Left cardiac atrium (tissue), 4 donors: Measurements from ENCODE around the gene INPP4B. TPM values are rescaled to one million over a fixed set of nuclear protein-coding genes. Genes with fewer than 3 reads are reported as not detected.

Experiments used
- ATAC-seq, 2 donors: fragments of 200-7000 bp; cut with Tn5 transposase; one replicate each; pipeline ENCODE4 v1.9.1; 2020; ENCODE audit warnings: mild to moderate bottlenecking in 2 of 2, moderate library complexity in 2 of 2
- DNase-seq: peaks from one replicate; pipeline ENCODE4 v3.0.0-alpha.2; 2020
- intact Hi-C, 2 donors: fragments of 100-400 bp; cut with DNase I; formaldehyde crosslinking; loops; one replicate each; pipeline versions ENCODE4 v1.14.1 to v1.15.1; 2022 to 2023
- long read RNA-seq: library from polyadenylated mRNA; unstranded; transcript quantifications from one replicate; pipeline ENCODE4 v2.0.0, GENCODE V29; 2021
- total RNA-seq, 2 donors: library from RNA; stranded (reverse); fragmentation: NEBNext Ultra II Directional; extraction: Animal tissue kit (Norgen Biotek cat#: 25700); gene quantifications; one replicate each; pipeline ENCODE4 v1.2.1, GENCODE V29; 2021
- donor health status: DM: no; HTN: yes; CAD: no.
- donor health status: DM: no; HTN: yes; CAD: no; lungs with severe emphysema.
- donor health status: DM: yes; HTN: yes; CAD: no.
- donor health status: Dilated cardiomyopathy.

The INPP4B gene
- total RNA-seq = 10 to 100 TPM in 1 of 2 donors, 1 to 10 TPM in 1; 9.0 to 11.0 TPM
- long read RNA-seq, partial matches to known transcripts = 4 of 9 reads
- long read RNA-seq, other reads (novel, unspliced or antisense) = 3 of 9 reads

- peak; percentile 83 to 91 for ATAC-seq
- intact Hi-C loops = loop anchor here in 1 of 2 donors (10.0 kb wide), 2 partner anchors 501 to 1691 kb away; no protein-coding TSS in a partner anchor
- peak; percentile 53 for DNase-seq
Measured at GRCh38 chr4:142846108-142846728, at the start of gene INPP4B. Gene INPP4B, minus strand, starts transcription at chr4:142846301.

- no peak for ATAC-seq
- DNase-seq = no peak
- intact Hi-C loops = no loop called here
Measured at GRCh38 chr4:142893012-142893411, 46.9 kb upstream of the INPP4B start.

- ATAC-seq = no peak
- intact Hi-C loops = loop anchor here in 1 of 2 donors (5.0 to 10.0 kb wide), 2 partner anchors 141 to 298 kb away; partner anchors contain the start of gene USP38
- no peak for DNase-seq
Measured at GRCh38 chr4:142886566-142886965, 40.5 kb upstream of the INPP4B start.

- DNase-seq = no peak
- intact Hi-C loops = loop anchor here (5.0 to 10.0 kb wide), 2 partner anchors 139 to 302 kb away; partner anchors contain the start of gene USP38 (in 1 of the 2)
- no peak for ATAC-seq
Measured at GRCh38 chr4:142883040-142883832, 37.1 kb upstream of the INPP4B start.

GRCh38 chr4:142882159-142882558 is 36.1 kb upstream of the INPP4B start:
- DNase-seq (no peak), ATAC-seq (no peak)
- intact Hi-C loops = loop anchor here (5.0 to 10.0 kb wide), 2 partner anchors 140 to 303 kb away; partner anchors contain the start of gene USP38 (in 1 of the 2)

- DNase-seq (no peak), ATAC-seq (no peak)
- intact Hi-C loops = loop anchor here (5.0 to 10.0 kb wide), 2 partner anchors 141 to 303 kb away; partner anchors contain the start of gene USP38 (in 1 of the 2)
Measured at GRCh38 chr4:142881331-142881730, 35.2 kb upstream of the INPP4B start.

- no peak for ATAC-seq
- DNase-seq = no peak
- intact Hi-C loops = no loop called here
Measured at GRCh38 chr4:142875117-142875516, 29.0 kb upstream of the INPP4B start.

GRCh38 chr4:142874684-142875083 is 28.6 kb upstream of the INPP4B start:
- DNase-seq = no peak
- no peak for ATAC-seq
- intact Hi-C loops = no loop called here

GRCh38 chr4:142866685-142867084 is 20.6 kb upstream of the INPP4B start:
- DNase-seq (no peak), ATAC-seq (no peak)
- intact Hi-C loops = no loop called here

GRCh38 chr4:142861351-142861750 is 15.2 kb upstream of the INPP4B start:
- no peak for ATAC-seq
- intact Hi-C loops = no loop called here
- no peak for DNase-seq

GRCh38 chr4:142858965-142859364 is 12.9 kb upstream of the INPP4B start:
- DNase-seq (no peak), ATAC-seq (peak in 1 of 2 donors; percentile 67)
- intact Hi-C loops = no loop called here

- intact Hi-C loops = no loop called here
- no peak for ATAC-seq
- no peak for DNase-seq
Measured at GRCh38 chr4:142858446-142858845, 12.3 kb upstream of the INPP4B start.

GRCh38 chr4:142856576-142856975 is 10.5 kb upstream of the INPP4B start:
- no peak for ATAC-seq
- intact Hi-C loops = no loop called here

GRCh38 chr4:142850478-142850877 is 4.4 kb upstream of the INPP4B start:
- ATAC-seq (no peak), DNase-seq (no peak)
- intact Hi-C loops = no loop called here

More at GRCh38 chr4:142856576-142856975, 10.5 kb upstream of the INPP4B start:
- DNase-seq = no peak

GRCh38 chr4:142846729-142847596 is 862 bp upstream of the INPP4B start:
- ATAC-seq = peak; percentile 70 to 79
- peak; percentile 24 for DNase-seq
- intact Hi-C loops = loop anchor here in 1 of 2 donors (10.0 kb wide), 2 partner anchors 502 to 1692 kb away; no protein-coding TSS in a partner anchor

GRCh38 chr4:142845293-142846107 is 601 bp downstream of the INPP4B start:
- intact Hi-C loops = loop anchor here in 1 of 2 donors (10.0 kb wide), 2 partner anchors 501 to 1691 kb away; no protein-coding TSS in a partner anchor
- DNase-seq (peak; percentile 26), ATAC-seq (peak; percentile 14 to 36)

GRCh38 chr4:142844782-142845181 is 1.3 kb downstream of the INPP4B start:
- no peak for ATAC-seq
- intact Hi-C loops = loop anchor here in 1 of 2 donors (5.0 to 10.0 kb wide), 3 partner anchors 500 to 1690 kb away; no protein-coding TSS in a partner anchor
- DNase-seq = no peak
